Measurements from ENCODE around the gene DENND1B.

Gene DENND1B

GRCh38 chr1:197680311-197680710 lies 95.0 kb downstream of the DENND1B start:
- no peak for DNase-seq

GRCh38 chr1:197677752-197678295 lies 97.5 kb downstream of the DENND1B start:
- DNase-seq = no peak

GRCh38 chr1:197677313-197677712 lies 98.0 kb downstream of the DENND1B start:
- no peak for DNase-seq

GRCh38 chr1:197675583-197676208 lies 99.6 kb downstream of the DENND1B start:
- DNase-seq = no peak

GRCh38 chr1:197674286-197674685 lies 101.0 kb downstream of the DENND1B start:
- DNase-seq = no peak

- DNase-seq = no peak
Observed at GRCh38 chr1:197673292-197673691, 102.0 kb downstream of the DENND1B start.

- no peak for DNase-seq
Observed at GRCh38 chr1:197672347-197672746, 102.9 kb downstream of the DENND1B start.

GRCh38 chr1:197671920-197672319 lies 103.4 kb downstream of the DENND1B start:
- DNase-seq = no peak

- no peak for DNase-seq
Observed at GRCh38 chr1:197671140-197671539, 104.1 kb downstream of the DENND1B start.

- no peak for DNase-seq
Observed at GRCh38 chr1:197666769-197667285, 108.5 kb downstream of the DENND1B start.

GRCh38 chr1:197664391-197664790 lies 110.9 kb downstream of the DENND1B start:
- DNase-seq = no peak

GRCh38 chr1:197663162-197663953 lies 111.9 kb downstream of the DENND1B start:
- DNase-seq = no peak

GRCh38 chr1:197660389-197660788 lies 114.9 kb downstream of the DENND1B start:
- no peak for DNase-seq

- DNase-seq = no peak
Observed at GRCh38 chr1:197659171-197659570, 116.1 kb downstream of the DENND1B start.

- DNase-seq = no peak
Observed at GRCh38 chr1:197649188-197649587, 126.1 kb downstream of the DENND1B start.

- DNase-seq = no peak
Observed at GRCh38 chr1:197638316-197638715, 137.0 kb downstream of the DENND1B start.

- no peak for DNase-seq
Observed at GRCh38 chr1:197637406-197637805, 137.9 kb downstream of the DENND1B start.

GRCh38 chr1:197633447-197634078 lies 141.7 kb downstream of the DENND1B start:
- no peak for DNase-seq

GRCh38 chr1:197632651-197633050 lies 142.6 kb downstream of the DENND1B start:
- no peak for DNase-seq

- DNase-seq = no peak
Observed at GRCh38 chr1:197632005-197632404, 143.3 kb downstream of the DENND1B start.

- no peak for DNase-seq
Observed at GRCh38 chr1:197622371-197622770, 152.9 kb downstream of the DENND1B start.

- no peak for DNase-seq
Observed at GRCh38 chr1:197621761-197622160, 153.5 kb downstream of the DENND1B start.

- DNase-seq = no peak
Observed at GRCh38 chr1:197620714-197621163, 154.5 kb downstream of the DENND1B start.

Data from C1 segment of cervical spinal cord (tissue), 14 donors.